SU-DHL-6 (cell line): ENCODE data around the gene ABLIM1.

Experiments
- CTCF ChIP-seq: fragments of 200-600 bp; sonication (generic); IDR thresholded peaks from one replicate; pipeline ENCODE4 v1.5.1; 2017; ENCODE audit warnings: antibody characterized with exemption, mild to moderate bottlenecking, low read length, moderate library complexity; ENCODE audit not compliant: insufficient read depth, poor library complexity, severe bottlenecking
- EZH2phosphoT487 ChIP-seq: fragments of 200-600 bp; sonication (generic), shearing (Covaris generic); conservative IDR thresholded peaks from 2 replicates; pipeline ENCODE4 v1.6.1; 2018; ENCODE audit warnings: mild to moderate bottlenecking, antibody characterized with exemption, low read length, moderate library complexity, mixed read lengths

- TF ChIP-seq CTCF (peak; percentile 95), EZH2phosphoT487 (no peak)
Observed at GRCh38 chr10:114470956-114471905, 186.8 kb downstream of the ABLIM1 start.
